NCI-H2196 (cell line): ENCODE data around the gene RGS1.
"Not testable (repeated sequence)": the region's sequence is repeated elsewhere in the genome, so short reads cannot be mapped to it uniquely, and the experiment has no call there.

Experiments
- DNase-seq: peaks from one replicate; lab custom pipeline; 2025; ENCODE audit not compliant: unreplicated experiment; lab: John Stamatoyannopoulos, UW

RGS1 gene

GRCh38 chr1:192575499-192576189 is at the start of gene RGS1:
Gene RGS1 (plus strand): TSS chr1:192575773. CDS start chr1:192575793, 20 bp downstream.
- no peak for DNase-seq

GRCh38 chr1:192527111-192527795 is 48.3 kb upstream of the RGS1 start:
- no peak for DNase-seq

GRCh38 chr1:192527950-192528349 is 47.6 kb upstream of the RGS1 start:
- DNase-seq, result no peak

DNA sequence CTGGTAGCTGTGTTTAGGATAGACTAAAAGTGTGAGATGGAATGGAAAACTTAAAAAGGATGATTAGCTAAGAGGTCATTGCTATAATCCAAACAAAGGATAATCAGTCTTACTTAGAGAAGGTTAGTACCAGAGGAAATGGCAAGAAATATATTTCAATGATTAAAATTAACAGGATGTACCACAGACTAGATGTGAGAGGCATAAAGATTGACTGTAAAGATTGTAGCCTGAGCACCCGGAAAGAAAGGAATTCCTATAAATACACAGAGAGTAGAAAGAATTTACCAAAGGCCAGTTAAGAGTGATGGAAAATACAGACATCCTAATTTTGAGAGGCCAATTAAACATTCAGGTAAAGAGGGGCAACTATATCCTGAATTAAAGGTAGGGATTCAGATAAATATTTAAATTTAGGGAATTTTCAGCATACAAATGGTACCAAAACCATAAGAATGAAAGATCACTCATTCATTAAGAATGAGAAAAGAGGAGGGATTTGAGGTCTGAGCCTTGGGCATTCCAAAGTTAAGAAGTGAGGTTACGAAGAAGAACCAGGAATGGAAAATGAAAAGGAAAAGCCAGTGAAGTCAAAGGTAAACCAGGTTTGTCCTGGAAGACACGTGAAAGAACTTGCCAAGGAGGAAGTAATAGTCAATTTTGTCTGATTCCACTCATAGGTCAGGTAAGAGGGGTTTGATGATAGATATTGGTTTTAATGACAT is 46.4 kb upstream of the RGS1 start:
- DNase-seq, result no peak

- no peak for DNase-seq
Observed at GRCh38 chr1:192529811-192530210, 45.8 kb upstream of the RGS1 start.

GRCh38 chr1:192530254-192530653 is 45.3 kb upstream of the RGS1 start:
- DNase-seq, result no peak

DNA sequence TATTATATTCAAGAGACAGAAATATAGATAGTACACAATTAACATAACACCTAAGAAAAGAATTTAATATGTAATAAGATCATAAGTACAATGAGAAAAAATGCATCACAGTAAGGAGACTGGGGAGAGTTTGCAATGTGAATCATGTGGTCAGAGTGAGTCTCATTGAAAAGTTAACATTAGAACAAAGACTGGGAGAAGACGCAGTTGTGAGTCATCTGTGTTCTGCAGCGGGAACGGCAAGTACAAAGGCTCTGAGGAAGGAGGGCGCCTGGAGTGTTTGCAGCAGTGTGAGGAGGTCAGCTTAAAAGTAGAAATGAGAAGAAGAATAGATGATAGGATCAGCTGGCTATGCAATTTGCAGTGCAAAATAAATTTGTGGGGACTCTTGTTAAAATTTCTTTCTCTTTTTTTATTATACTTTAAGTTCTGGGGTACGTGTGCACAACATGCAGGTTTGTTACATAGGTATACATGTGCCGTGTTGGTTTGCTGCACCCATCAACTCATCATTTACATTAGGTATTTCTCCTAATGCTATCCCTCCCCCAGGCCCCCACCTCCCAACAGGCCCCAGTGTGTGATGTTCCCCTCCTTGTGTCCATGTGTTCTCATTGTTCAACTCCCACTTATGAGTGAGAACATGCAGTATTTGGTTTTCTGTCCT is 44.4 kb upstream of the RGS1 start:
- not testable (repeated sequence) for DNase-seq

DNA sequence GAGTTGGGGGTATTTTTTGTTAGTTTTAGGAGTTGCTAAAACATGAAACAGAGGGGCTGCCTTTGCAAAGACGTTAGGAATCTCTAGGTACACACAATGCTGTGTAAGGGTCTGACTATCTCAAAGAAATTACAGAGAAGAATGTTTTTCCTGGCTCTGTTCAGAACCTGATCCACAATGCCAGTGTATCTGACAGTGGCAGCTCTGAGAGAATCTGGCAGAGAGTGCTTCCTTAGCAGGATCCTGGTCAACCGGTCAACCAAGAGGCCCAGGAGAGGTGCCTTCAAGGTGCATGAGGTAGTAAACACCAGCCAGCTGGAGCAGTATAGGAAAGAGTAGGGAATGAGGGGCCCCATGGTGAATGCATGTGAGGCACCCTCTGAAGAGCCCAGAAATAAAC is 40.9 kb upstream of the RGS1 start:
- no peak for DNase-seq

DNA sequence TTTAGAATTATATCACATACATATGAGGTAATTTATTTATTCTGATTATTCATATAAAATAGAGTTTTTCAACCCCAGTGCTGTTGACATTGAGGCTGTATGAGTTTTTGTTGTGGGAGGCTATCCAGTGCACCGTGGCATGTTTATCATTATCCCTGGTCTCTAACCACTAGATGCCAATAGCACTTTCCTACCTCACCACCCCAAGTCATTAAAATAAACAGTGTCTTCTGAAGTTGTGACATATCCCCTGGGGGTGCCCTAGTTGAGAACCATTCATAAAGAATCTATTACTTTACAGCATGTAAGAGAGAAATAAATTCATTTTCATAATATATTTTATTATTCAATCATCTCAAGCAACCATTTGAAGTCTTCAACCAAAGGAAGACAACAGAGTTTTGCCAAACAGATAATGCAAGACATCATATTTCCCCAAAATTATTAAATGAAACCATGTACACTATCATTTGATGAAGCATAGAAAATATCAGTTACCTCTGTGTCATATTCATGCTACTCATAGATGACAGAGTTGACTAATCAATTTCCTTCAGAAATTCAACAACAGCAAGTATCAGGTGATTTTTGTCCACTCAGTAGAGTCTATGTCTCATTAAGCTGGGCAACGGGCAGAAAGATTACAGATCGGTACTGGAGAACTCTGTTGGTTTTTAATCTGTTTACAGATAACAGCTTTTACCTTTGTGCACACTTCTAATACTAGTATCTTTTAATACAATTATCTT is 39.5 kb upstream of the RGS1 start:
- DNase-seq, result no peak

- DNase-seq, result no peak
Observed at GRCh38 chr1:192538407-192539296, 36.9 kb upstream of the RGS1 start.

DNA sequence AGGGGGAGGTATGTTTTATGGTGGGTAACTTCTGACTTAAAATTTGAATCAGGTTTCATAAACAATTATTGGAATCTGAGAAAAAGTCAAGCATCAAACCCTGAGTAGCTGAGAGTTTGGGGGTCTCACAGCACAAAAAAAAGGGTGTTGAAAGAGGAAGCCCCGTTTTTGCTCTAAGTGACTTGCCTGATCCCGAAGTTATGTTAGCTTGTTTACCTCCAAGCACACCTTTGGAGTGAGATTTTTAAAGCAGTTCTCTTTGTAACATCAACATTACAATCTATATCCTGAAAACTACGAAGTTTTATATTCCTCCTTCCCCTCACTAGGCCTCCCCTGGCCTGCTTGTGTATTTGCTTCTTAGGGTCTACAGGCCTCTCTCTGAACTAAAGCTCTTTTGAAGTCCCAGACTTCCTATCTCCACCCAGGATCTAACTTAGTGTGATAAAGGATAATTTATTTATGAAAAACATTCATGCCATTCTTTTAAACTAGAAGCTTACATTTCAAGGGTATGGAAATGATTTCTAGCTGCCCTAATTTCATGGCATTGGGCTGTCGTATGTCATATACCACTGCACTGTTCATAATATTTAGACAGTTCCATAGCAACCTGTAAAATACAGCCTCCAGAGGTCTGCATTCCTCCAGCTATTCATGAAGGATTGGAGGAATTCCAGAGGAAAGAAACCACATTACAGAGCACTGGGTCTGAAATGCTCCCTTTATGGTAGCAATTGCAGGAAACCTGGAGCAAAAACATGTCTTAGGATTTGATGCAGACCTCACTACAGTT is 36.1 kb upstream of the RGS1 start:
- DNase-seq, result no peak

GRCh38 chr1:192543445-192543844 is 32.1 kb upstream of the RGS1 start:
- DNase-seq, result no peak

- no peak for DNase-seq
Observed at GRCh38 chr1:192545896-192546521, 29.6 kb upstream of the RGS1 start.

DNA sequence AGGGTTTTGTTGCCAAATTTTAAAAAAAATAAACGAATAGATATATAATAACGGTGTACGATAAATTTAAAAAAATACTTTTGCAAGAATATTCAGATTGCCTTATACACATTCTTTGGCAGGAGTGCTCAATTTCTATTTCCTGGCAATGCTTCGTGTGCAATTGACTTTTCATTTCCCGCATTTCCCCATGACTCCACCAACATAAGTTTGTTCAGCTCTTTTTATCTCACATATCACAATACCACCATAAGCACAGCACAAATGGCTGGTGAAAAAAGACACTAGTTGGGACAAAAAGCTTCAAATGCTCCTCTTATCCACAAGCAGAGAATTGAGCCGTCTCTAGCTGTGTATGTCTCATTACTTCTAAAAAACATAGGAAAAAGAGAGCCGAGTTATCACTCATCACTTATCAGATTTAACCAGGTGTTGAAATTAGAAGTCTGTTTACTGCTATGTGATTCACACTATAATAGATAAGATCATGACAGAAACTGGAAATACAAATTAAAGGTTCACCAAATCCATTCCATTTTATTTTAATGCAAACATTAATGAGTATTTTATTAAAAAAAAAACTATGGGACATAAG is 28.9 kb upstream of the RGS1 start:
- no peak for DNase-seq

DNA sequence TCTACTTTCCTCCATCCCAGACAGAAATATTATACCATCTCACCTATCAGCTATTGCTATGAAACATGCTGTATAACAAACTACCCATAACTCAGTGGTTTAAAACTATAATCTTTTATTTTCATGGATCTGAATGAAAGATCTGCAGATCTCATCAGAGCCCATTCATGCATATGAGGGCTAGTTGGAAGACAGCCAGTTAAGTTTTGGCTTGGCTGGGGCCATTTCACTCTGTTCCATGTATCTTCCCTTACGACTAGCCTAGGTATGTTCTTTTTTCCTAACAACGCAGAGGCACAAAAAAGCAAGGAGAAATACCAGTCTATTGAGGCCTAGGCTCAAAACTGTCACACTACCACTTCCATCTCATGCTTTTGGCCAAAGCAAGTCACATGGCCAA is 28.1 kb upstream of the RGS1 start:
- no peak for DNase-seq

DNA sequence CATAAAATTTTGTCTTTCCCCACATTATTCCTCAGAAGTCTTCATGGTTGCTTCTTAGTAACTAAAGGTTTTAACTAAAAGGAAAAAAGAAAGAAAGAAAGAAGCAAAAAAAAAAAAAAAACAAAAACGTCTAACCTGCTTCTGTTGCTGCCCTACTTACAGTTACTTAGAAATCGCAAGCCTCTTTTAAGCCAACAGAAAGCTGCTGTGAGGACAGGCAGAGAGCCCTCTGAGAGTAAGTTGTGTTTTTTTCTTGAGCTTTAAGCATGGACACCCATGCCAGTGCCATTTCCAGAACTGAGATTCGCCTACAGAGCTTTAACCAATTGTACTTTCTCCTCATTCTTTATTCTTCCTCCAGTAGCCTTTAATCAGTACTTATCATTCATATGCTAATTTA is 25.6 kb upstream of the RGS1 start:
- no peak for DNase-seq

DNA sequence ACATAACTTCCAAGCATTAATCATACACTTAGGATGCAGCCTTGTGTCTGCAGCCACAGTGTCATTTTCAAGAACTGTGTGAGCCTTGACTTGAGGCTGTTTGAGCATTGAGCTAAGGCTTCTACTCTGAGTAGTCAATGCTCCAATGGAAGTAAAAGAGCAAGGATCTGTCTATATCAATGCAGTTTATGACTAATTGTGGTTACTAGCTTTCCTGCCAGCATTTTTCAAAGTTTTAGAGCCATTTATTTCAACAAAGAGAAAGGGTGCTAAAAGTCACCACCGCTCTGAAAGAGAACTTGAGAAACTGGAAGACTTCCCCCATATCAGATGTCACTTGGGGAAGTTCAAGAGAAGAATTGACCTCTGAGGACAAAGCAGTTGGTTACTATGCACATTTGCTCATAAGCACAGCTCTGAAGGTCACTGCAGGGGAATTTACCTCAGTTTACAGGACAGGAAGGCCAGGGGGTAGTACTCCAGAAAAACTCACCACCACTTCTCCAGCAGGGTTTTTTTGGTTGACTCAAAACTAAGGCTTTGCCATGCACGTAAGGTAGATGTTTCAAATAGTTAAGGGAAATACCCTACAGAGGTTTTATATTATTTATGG is 24.5 kb upstream of the RGS1 start:
- DNase-seq, result no peak

GRCh38 chr1:192552760-192553191 is 22.8 kb upstream of the RGS1 start:
- no peak for DNase-seq
